HG03342 (cell line): ENCODE results near the gene CLP1.
"Not testable (repeated sequence)": the region's sequence is repeated elsewhere in the genome, so short reads cannot be mapped to it uniquely, and the experiment has no call there.

Source experiments
- ATAC-seq: cut with Tn5 transposase; IDR thresholded peaks from one replicate; pipeline ENCODE4 v1.9.1; 2021; ENCODE audit warnings: mild to moderate bottlenecking, moderate library complexity; ENCODE audit not compliant: unreplicated experiment

CLP1 gene

GRCh38 chr11:57659669-57660068, 2.1 kb downstream of the CLP1 start:
- no peak for ATAC-seq

DNA sequence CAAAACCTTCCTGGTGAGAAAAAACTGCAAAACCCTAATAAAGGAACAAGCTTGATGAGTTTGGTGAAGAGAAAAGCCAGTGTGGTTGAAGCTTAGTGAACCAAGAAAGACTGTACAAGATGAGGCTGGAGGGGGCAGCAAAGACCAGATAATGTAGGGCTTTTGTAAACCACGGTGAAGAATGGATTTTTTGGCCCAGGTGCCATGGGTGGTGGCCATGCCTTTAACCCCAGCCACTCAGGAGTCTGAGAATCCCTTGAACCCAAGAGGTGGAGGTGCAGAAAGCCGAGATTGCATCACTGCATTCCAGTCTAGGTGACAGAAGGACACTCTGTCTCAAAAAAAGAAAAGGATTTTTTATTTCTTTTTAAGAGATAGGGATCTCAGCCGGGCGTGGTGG, 5.3 kb downstream of the CLP1 start:
- ATAC-seq: no peak

- no peak for ATAC-seq
Observed at GRCh38 chr11:57663975-57664374, 6.4 kb downstream of the CLP1 start.

DNA sequence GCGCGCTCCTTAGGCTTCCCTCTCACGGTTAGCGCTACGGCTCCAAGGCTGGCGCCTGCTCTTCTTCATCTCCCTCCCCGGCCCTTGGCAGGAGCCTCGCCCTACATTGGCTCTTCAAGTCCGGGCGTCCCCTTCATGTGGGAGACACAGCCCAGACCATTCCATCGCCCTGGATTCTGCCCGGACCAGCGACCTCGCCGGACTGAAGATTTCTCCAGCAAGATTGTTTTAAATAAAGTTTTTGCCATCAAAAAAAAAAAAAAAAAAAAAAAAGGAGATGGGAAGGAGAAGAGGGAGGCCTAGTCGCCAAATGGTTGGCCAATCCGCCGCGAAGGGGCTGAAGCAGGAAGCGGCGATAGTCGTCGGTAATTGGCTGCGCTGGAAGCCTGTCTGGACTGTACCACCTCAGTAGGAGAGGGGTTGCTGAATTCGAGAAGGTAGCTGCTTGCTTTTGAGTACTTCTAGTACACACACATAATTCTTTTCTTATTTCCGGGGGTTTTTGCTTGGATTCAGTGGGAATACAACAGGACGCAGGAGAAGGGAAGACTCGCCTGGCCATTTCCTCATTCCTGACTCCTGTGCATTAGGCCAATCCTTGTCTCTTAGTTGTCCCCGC, 9.7 kb downstream of the CLP1 start:
- ATAC-seq: peak; percentile 65

DNA sequence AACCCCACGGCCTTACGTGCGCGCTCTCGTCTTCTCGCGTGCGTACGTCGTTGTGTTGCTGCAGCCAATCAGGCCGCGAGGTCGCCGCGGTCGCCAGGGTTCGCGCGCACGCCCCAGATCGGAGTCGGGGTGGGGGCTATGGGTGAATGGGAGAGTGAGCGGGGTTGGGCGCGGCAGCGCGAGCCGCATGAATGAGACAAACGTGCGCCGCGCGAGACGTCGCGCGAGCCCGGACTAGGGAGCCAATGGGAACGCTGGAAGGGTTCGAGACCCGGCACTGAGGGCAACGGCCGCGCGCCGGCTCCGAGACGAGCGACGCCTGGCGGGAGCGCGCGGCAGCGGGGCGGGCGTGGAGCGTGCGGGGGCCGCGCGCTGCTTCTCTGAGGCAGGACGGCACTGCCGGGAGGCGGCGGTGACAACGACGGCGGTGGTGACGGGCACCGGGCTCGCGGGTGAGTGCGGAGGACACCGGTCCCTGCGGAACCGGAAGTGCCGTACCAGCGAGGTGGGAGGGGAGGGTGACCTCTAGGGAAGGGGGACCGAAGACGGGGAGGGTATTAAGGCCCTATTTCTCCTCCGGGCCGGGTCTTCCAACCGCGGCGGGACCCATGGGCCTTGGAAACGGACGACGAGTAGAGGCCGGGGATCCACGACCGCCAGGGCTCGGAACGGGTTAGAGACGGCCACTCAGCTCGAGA, 10.3 kb downstream of the CLP1 start, which contains the start of gene ZDHHC5:
ZDHHC5 (plus strand) TSS at position 379 of the 698 bp plus-strand sequence. CDS start 4,977 bp downstream, outside the sequence.
- peak; percentile 85 for ATAC-seq

- ATAC-seq: peak; percentile 2
Observed at GRCh38 chr11:57668434-57668782, 10.8 kb downstream of the CLP1 start.

DNA sequence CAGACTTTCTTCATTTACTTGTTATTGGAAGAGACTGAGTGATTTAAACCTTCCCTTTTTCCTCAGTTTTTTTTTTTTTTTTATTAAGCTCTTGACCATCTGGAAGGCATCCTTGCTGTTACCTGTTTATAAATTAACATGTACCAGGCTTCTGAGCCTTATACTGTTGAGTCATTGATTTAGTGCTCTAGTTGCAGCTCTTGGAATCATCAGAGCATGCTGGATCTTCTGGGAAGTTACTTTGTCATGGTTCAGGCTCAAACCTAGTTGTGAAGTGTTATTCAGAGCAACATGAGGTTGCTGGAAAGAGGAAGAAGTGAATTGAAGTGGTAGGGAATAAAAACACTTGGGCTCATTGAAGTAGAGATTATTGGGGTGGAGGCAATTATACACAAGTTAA, 16.7 kb downstream of the CLP1 start:
- no peak for ATAC-seq

DNA sequence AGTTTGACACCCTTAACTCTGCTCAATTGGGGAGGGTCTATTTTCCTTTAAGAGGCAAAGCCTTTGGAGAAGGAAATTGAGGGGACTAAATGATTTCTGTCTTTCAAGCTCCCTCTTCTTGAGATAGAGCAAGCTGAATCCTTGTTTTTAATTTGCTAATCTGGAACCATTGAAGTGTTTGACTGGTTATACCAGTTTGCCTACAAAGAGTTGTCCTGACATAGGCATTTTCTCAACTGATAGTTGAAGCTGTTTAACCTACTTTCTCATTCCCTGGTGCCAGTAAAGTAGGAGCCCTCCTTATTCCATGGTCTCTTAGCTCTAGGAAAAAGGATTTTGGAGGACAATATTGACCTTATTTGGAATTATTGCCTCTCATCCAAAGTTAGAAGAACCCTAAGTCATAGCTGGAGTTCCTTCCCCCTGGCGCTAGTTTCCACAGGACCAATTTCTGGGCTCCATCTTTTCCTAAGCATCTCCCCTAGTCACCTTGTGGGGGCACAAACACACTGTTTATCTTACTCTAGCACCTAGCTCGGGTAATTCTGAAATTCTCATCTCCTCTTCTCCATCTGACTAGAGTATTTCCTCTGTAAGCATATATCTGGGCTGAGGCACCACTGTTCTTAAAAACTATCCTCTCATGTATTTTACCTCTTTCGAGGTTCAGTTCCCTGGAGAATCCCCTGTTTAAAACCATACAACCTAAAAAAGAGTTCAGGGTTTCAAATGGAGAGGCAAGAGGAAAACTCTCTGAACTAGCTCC, 17.8 kb downstream of the CLP1 start:
- ATAC-seq: no peak

DNA sequence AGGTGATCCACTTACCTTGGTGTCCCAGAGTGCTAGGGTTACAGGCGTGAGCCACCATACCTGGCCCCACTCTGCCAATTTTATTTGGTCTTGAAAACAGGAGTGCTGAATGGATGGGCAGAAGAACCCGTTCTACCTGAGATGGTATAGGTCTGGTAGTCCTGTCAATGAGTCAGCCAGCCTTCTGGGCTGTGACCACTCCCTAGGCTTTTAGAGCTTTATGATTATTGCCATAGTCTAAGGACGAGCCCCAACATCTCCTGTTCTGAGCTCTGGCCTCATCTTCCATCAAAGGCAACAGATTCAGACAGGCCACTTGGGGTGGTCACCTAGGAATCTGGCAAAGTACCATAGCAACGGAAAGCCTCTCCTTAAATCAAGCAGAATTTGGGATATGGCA, 21.8 kb downstream of the CLP1 start:
- no peak for ATAC-seq

DNA sequence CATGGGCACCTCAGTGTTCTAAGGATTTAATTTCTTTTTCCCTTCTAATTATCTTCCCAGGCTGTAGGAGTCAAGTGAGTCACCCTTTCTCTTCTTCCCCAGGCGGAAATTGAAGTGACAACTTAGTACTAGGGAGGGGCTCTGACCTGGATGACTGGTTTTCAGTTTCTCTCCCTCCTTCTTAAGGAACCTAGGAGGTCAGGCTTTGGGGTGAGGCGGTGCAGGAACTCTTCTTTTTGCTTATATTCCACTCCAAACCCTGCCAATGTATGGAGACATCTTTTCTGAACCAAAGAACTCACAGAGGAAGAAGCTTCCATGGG, 23.0 kb downstream of the CLP1 start:
- no peak for ATAC-seq

DNA sequence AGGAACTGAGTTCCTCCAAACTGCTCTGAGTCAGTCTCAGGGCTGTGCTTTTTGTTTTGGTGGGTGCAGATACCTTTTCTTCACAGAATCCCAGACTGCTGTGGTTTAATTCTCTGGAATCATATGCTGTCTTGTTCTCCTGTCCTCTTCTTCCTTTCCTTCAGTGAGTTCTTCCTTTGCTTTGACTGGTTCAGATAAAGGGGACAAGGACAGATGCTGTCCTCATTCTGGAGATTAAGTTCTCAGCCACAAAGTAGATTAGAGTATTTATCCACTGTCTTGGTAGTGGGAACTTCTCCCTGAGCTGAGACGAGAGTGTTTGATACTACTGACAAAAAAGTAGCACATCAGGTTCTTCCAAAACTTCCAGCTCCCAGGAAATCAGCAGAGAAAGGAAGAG, 23.6 kb downstream of the CLP1 start:
- no peak for ATAC-seq

DNA sequence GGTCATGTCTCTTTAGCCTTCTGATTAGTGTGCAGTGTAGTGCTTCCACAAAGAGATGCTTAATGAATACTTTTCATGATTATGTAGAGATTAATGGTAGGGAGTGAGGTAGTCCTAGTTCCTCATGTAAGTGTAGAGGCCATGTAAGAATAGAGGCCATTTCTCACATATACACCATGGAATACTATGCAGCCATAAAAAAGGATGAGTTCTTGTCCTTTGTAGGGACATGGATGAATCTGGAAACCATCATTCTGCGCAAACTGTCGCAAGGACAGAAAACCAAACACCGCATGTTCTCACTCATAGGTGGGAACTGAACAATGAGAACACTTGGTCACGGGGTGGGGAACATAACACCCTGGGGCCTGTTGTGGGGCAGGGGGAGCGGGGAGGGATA, 32.9 kb downstream of the CLP1 start:
- not testable (repeated sequence) for ATAC-seq

GRCh38 chr11:57698843-57699365, 41.3 kb downstream of the CLP1 start:
- no peak for ATAC-seq

- no peak for ATAC-seq
Observed at GRCh38 chr11:57699813-57700212, 42.3 kb downstream of the CLP1 start.

DNA sequence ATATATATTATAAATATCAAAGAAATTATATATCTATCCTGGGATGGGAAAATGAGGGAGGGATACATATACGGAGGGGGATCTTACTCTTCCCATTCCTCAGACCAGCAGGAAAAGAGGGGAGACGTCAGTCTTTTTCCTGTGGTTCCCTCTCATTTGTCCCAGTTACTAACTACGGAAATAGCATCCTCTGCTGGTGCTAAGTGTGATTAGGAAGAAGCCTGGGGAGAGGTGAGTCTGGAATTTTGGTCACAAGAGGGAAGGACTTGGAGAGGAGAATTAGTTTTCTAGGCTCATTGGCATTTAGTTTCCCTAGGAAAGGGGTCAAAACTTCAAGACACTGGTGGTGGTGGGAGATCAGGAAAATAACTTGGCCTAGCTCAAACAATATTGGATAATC, 42.9 kb downstream of the CLP1 start:
- ATAC-seq: no peak

DNA sequence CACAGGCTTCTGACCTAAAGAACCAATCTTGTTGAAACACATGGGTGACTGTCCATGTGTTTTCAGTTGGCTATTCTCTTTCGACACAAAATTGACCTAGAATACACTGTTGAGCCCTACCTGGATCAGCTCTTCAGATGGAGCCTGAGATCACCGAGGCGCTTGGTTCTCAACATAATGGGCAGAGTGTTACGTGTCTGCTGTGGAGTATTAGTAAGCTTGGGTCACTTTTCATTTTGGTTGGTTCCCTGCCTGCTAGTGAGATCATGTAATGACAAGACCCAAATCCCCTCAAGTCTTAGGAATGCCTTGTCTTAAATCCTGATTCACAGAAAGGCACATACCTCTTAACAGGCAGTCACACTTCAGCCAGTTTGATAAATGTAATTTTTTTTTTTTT, 45.8 kb downstream of the CLP1 start:
- ATAC-seq: no peak

DNA sequence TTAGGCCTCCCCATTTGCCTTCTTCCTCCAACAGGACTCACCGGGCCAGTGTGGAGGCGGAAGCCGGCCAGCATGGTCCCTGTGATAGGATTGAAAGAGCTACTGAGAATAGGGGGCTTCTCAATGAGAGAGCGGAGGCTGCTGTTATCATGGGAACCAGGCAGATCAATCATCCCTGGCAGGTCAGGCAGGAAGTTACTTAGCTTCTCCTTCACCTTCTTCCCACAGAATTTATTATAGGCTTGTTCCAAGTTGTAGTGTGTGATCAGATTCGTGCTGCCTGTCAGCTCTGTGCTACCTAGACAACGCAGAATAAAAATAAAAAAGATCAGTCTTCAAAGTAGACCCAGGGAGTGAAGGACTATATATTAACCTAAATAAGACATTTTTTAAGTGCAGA, 47.4 kb downstream of the CLP1 start:
- ATAC-seq: no peak

GRCh38 chr11:57705432-57705831, 47.9 kb downstream of the CLP1 start:
- not testable (repeated sequence) for ATAC-seq

GRCh38 chr11:57709802-57710367, 52.3 kb downstream of the CLP1 start:
- ATAC-seq: no peak
